GM21390 (cell line): ENCODE data around the gene DNAH17.

Source experiments
- ATAC-seq: cut with Tn5 transposase; IDR thresholded peaks from one replicate; pipeline ENCODE4 v1.9.1; 2021; ENCODE audit not compliant: unreplicated experiment

The DNAH17 gene

GRCh38 chr17:78550464-78550863 is 26.7 kb downstream of the DNAH17 start:
- no peak for ATAC-seq

GRCh38 chr17:78548725-78549124 is 28.5 kb downstream of the DNAH17 start:
- ATAC-seq, result no peak

GRCh38 chr17:78547035-78547434 is 30.2 kb downstream of the DNAH17 start:
- no peak for ATAC-seq

GRCh38 chr17:78546476-78546875 is 30.7 kb downstream of the DNAH17 start:
- ATAC-seq, result no peak

GRCh38 chr17:78544881-78545755 is 32.1 kb downstream of the DNAH17 start:
- ATAC-seq, result no peak

GRCh38 chr17:78541488-78542206 is 35.5 kb downstream of the DNAH17 start:
- no peak for ATAC-seq

- ATAC-seq, result no peak
These were observed 37.4 kb downstream of the DNAH17 start for GRCh38 chr17:78539781-78540180.

- no peak for ATAC-seq
These were observed 39.0 kb downstream of the DNAH17 start for GRCh38 chr17:78538033-78538776.

- no peak for ATAC-seq
These were observed 39.9 kb downstream of the DNAH17 start for GRCh38 chr17:78537217-78537860.

GRCh38 chr17:78535273-78536197 is 41.7 kb downstream of the DNAH17 start:
- no peak for ATAC-seq

- no peak for ATAC-seq
These were observed 42.5 kb downstream of the DNAH17 start for GRCh38 chr17:78534492-78535272.

GRCh38 chr17:78532922-78533640 is 44.1 kb downstream of the DNAH17 start:
- no peak for ATAC-seq

GRCh38 chr17:78532311-78532710 is 44.9 kb downstream of the DNAH17 start:
- ATAC-seq, result no peak

GRCh38 chr17:78530675-78531074 is 46.5 kb downstream of the DNAH17 start:
- no peak for ATAC-seq

GRCh38 chr17:78529871-78530670 is 47.1 kb downstream of the DNAH17 start:
- ATAC-seq, result no peak

- ATAC-seq, result no peak
These were observed 47.9 kb downstream of the DNAH17 start for GRCh38 chr17:78529251-78529650.

GRCh38 chr17:78528541-78528940 is 48.7 kb downstream of the DNAH17 start:
- ATAC-seq, result no peak

GRCh38 chr17:78527345-78527744 is 49.9 kb downstream of the DNAH17 start:
- ATAC-seq, result no peak
